Suppressor macrophage (primary cell): ENCODE measurements around the gene H6PD.

Source experiments
- DNase-seq, 4 experiments: peaks; one replicate each; pipeline ENCODE4 v3.0.0-alpha.2; 2020 to 2022

The H6PD gene

GRCh38 chr1:9240914-9241820 is 6.6 kb downstream of the H6PD start:
- DNase-seq = no peak

DNA sequence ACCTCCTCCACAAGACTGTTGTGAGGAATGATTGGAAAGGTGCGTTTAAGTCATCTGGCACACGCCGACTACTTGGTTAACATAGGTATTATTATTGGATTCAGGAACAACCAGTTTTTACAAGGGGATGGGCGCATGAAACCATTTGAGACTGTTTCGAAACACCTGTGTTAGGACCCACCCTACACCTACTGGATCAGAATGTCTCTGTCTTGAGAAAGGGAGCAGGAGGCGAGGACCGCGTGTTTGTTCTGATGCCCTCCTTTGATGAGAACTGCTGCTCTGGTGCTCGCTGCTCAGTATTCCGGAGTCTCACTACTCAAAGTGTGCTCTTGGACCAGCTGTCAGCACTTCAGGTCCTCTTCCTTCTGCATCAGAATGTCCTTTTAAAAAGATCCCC is 7.3 kb downstream of the H6PD start:
- DNase-seq = no peak

DNA sequence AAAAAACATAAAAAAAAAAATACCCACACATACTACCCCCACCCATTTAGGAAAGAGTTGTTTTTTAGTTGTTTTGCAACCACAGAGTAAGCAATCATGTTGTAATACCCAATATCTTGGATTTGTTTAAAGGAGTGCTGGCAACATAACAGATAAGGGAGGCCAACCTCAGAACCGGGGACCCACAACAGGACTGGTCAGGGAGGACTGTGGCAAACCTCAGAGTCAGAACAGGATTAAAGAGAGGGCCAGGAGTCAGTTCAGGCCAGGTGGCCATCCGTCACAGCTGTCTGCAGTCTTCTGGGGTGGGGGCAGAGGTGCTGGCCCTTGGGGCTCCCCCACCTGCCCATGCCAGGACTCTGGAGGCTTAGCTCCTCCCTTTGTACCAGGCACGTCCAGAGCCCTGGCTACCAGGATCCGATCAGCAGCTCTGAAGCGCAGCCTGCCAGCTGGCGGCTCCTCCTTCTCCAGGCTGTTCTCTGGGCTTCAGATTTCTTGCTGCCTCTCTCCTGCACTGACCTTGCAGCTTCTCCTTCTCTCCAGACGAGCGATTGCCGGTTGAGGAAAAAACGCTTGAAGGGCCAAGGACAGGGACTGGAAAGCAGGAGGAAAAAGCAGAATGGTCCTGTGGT is 7.9 kb downstream of the H6PD start:
- peak in 2 of 4 experiments; percentile 28 to 46 for DNase-seq

DNA sequence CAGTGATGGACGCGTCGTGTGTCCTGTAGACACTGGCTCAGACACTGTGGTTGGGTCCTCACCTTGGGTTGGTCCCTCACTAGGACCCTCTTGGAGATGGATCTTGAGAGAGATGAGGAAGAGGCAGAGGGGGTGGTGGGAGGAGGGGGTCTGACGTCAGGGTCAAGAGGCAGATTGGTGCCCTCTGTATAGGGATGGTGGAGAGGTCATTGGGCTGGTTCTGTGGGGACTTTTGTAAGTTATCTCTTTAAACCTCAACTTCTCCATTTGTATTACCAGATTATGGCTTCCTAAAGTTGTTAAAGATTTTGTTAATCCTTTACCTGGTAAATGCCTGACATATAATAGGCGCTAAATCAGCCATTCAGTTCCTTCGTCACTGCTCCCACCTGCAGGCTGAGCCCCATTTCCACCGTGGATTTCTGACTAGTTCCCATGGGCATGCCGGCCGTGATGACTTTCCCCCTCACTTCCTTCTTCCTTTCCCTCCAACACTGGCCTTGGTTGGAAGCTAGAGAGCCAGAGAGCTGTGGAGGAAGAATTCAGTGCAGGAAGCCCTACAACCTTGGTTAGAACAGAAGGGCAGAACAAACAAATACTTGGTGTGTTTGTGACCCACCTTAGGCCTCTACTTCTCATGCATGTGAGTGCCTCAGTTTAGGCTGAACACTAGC is 8.6 kb downstream of the H6PD start:
- DNase-seq = peak; percentile 32 to 61 (median 46)

GRCh38 chr1:9244501-9245229 is 10.1 kb downstream of the H6PD start:
- DNase-seq = peak in 3 of 4 experiments; percentile 64 to 70 (median 65)

GRCh38 chr1:9245230-9245619 is 10.7 kb downstream of the H6PD start:
- no peak for DNase-seq

DNA sequence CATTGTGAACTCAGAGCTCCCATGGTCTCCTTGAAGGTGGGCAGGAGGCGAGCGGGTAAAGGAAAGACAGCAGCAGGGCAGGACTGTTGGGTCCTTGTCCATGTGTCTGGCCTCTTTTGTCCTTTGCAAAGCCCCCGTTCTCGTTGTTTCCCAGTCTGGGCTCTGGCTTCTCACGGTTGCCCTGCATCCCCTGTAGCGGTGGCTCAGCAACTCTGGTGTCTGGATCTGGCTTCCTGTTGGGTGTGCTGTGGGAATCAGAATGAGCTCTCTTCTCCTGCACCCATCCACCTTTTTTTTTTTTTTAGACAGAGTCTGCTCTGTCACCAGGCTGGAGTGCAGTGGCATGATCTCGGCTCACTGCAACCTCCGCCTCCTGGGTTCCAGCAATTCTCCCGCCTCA is 11.1 kb downstream of the H6PD start:
- DNase-seq = no peak

DNA sequence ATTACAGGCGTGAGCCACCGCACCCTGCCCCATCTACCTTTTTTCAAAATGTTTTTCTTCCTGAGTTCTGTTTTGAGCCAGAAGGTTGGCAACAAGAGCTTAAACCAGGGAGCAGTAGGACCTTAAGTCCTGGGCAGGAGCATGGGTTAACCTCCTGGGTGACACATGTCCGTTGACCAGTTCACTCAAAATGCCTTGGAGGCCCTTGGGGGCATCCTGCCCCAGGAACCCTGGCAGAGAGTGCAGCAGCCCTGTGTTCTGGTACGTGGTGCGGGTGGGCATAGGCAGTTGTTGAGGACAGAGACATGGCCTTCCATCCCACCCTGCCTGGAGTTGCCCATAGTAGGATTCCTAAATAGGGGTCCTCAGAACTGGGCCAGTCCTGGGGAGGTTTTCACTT is 11.6 kb downstream of the H6PD start:
- no peak for DNase-seq

GRCh38 chr1:9246841-9247785 is 12.5 kb downstream of the H6PD start:
- no peak for DNase-seq

- no peak for DNase-seq
Measured at GRCh38 chr1:9247894-9248293, 13.3 kb downstream of the H6PD start.

DNA sequence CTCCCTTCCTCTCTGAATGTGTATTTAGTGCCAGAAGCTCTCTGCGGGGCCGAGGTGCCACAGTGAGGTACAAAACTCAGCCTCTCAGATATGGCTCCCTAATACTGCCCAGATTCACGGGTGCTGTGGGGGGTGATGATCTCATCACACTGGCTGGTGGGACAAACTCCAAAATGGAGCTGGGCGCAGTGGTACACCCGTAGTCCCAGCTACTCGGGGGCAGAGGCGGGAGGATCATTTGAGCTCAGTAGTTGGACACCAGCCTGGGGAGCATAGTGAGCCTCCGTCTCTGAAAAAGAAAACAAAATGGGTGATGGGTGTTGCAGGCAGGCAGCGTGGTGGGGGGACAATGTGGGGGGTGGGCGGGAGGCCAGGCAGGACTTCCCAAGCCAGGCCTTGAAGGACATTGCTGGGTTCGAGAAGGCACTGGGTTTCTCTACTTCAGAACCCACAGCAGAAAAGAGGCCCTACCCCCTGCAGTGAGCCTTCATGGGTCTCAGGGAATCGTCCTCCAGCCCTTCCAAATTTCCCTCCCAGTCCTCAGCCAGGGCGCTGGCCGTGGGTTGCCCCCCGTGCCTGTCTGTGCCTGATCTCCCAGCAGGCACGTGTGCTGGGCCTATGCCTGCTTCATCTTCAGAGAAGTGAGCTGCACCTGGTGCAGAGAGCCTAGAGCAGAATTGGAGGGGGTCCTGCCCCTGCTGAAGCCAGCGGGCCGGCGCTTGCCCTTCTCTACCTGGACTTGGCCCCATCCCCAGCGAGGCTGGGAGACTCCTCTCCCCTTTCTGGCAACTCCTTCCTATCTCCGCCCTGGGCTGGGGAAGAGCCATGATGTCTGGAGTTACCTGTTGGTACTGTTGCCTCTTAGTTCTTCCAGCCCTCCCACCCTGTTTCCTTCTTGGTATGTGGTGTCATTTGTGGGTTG is 14.0 kb downstream of the H6PD start:
- no peak for DNase-seq

- no peak for DNase-seq
Measured at GRCh38 chr1:9249263-9249533, 14.6 kb downstream of the H6PD start.

DNA sequence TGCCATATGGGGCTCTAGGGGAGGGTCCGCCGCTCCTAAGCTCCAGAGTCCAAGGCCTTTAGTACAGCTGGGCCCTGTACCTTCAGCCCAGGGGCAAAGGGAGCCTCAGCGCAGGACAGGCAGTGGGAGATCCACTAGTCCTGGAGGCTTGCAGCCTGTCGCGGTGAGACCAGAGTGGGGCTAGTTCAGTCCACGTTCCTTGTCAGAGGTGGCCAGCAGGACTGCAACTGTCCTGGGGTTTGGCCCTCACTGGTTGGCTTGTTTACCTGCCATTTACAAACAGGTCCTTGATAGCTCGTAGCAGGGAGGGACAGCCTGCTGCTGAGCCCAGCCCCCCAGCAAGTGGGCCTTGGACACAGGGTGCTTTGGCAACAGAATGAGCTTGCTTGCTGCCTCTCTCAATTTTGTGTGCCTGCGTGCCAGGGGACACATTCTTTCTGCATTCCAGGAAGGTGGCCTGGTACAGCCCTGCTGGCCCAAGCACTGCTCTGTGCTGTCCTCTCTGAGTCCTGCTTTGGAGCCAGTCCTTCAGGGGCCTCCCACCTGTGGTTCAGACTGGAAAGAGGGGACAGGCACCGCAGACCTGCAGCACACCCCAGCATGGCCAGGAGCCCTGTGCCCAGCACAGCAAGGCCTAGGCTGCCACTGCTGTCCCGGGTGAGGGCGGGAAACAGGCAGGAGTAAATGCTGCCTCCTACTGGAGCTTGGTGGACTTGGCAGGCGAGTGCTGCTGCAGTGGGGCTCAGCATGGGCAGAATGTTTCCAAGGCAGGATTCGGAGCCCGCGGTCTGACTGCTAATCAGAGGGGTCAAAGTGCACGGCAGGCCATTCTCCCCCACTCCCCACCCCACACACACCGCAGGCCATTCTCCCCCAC is 15.2 kb downstream of the H6PD start:
- DNase-seq = peak; percentile 68 to 82 (median 72)

DNA sequence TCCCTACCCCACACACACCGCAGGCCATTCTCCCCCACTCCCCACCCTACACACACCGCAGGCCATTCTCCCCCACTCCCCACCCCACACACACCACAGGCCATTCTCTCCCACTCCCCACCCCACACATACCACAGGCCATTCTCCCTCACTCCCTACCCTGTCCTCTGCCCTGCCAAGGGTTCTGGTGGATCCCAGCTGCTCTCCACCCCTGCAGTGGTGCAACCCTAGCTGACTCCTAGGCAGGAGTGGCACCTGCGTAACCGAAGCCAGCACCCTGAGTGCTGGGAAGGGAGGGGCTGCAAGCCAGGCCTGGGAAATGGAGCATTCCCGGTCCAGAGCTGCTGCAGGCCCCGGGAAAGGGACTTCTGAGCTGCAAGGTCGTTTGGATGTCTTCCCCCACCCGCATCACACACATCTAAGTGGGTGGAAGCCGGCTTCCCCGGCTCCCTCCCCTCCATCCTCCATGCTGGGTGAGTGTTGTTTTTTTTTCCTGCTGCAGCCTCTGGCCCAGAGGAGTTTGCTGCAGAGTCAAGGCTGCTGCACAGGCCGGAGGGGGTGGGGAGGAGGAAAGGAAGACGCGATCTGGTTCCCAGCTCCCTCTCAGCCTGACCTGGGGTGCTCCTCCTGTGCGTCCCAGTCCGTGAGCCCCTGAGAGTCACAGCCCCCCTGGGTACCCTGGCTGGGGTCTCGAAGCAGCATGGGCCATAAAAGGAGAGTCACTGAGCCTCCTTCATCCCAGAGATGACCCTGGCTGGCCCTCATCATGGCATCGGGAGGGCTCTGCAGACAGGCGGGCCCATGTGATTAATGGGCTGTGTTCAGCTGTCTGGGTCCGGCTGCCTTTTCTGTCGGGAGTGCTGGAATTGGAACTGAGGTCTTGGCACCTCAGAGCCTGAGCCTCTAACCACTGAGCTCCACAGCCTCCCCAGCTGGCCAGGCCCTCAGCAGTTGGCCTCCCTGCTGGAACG is 16.1 kb downstream of the H6PD start:
- DNase-seq = no peak

DNA sequence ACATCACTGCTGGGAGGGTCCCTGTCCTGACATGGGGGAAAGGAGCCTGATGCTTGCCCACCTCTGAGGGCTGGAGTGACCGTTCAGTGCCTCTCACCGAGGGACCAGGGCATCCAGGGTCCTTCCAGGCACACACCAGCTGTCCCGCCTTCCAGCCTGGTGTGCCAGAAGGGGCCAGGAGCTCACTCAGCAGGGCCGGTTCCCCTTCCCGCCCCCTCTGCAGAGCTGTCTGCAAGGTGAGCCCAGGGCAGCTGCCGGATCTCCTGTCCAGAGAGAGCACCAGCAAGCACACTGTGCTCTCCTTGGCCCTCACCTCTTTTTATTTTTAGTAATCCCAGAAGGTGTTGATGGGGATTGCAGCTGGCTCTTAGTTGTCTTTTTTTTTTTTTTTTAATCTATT is 16.9 kb downstream of the H6PD start:
- no peak for DNase-seq

- DNase-seq = no peak
Measured at GRCh38 chr1:9253004-9253403, 18.4 kb downstream of the H6PD start.

DNA sequence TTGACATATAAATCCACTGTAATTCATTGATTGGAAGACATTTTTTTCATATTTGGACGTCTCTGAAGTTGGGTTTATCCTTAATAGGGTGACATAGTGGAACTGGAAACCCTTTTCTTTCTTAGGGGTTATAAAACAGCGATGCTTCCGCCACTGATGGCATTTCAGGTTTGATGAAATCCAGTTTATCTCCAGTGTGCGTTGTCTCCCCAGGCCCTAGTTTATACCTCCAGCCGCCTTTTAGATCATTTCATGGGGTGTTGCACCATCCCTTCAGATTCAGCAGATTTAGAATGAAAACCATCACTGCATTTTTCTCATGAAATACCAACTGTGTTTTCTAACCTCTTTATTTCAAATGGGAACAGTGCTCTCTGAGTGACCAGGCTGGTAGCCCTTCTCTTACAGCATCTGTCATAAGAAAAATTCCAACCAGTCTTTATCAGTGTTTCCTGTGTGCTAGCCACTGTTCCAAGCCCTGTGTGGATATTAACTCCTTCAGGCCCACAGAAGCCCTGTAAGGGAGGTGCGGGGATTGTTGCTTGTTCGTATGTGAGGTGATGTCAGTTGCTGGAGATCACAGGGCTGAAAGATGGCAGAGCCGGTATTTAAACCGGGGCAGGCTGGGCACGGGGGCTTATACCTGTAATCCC is 19.0 kb downstream of the H6PD start:
- DNase-seq = no peak

GRCh38 chr1:9256332-9256731 is 21.8 kb downstream of the H6PD start:
- no peak for DNase-seq
